Cardiac fibroblast (primary cell): ENCODE measurements around the gene TMEM45A.

Source experiments
- DNase-seq, 2 donors: peaks; one replicate each; pipeline versions ENCODE4 v3.0.0 to v3.0.0-alpha.2; 2010; ENCODE audit warnings: low read depth in 2 of 2
- H3K4me3 ChIP-seq, 2 donors: replicated peaks in 1 of 2; 1 replicate in 1 of 2; 2 replicates in 1 of 2; pipeline ENCODE4 v1.5.1; 2011; ENCODE audit warnings: low read depth in 2 of 2, low read length in 2 of 2, mild to moderate bottlenecking in 2 of 2, moderate library complexity in 1 of 2
- CTCF ChIP-seq: IDR thresholded peaks from one replicate; pipeline ENCODE4 v1.5.1; 2011; ENCODE audit warnings: low read depth, mild to moderate bottlenecking, low read length, inconsistent platforms

Gene TMEM45A

GRCh38 chr3:100483529-100483928 lies 8.9 kb upstream of the TMEM45A start:
- TF ChIP-seq CTCF: no peak
- no peak overlapping the region for H3K4me3 ChIP-seq
- no peak for DNase-seq

- TF ChIP-seq CTCF: no peak
- peak in 1 of 2 donors; percentile 38 for DNase-seq
- no peak overlapping the region for H3K4me3 ChIP-seq
Observed at GRCh38 chr3:100486808-100487207, 5.6 kb upstream of the TMEM45A start.

DNA sequence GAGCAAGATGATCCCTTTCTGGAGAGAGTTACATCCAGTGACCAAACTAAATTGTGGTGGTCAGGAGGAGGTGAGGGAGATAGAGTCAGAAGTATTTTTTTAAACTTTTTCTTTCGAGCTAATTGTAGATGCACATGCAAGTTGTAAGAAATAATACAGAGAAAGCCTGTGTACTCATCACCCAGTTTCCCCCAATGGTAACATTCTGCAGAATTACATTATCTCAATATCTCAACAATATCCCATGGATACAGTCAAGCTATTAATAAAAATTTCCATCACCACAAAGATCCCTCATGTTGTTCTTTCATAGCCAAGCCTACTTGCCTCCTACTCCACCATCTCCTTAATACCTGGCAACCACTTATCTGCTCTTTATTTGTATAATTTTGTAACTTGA lies 3.3 kb upstream of the TMEM45A start:
- TF ChIP-seq CTCF: no peak
- no peak for DNase-seq
- H3K4me3 ChIP-seq: no peak overlapping the region

DNA sequence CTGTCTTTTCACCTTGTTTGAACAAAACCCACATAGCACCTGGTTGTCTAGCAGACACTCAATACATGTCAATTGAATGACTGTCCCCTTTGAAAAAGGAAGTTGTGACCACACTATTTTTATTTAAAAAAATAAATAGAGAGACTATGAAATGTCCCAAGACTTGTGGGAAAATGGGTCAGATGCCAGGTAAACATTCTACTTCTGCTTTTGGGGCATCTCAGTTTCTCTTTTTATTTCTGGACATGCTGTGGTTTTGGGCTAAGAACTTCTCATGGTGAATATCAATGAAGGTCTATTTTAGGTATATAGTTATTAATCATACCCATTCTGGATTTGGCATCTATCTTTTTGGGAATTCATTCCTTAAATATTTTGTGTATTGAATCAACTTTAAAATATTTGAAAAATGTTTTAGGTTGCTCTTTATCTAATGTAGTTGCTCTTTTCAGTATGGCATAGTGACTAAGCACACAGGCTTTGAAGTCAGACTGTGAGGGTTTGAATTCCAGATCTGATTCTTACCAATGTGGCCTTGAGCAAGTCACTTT lies 4.4 kb downstream of the TMEM45A start:
- peak; percentile 69 to 87 for DNase-seq
- TF ChIP-seq CTCF: no peak
- H3K4me3 ChIP-seq: no peak overlapping the region

DNA sequence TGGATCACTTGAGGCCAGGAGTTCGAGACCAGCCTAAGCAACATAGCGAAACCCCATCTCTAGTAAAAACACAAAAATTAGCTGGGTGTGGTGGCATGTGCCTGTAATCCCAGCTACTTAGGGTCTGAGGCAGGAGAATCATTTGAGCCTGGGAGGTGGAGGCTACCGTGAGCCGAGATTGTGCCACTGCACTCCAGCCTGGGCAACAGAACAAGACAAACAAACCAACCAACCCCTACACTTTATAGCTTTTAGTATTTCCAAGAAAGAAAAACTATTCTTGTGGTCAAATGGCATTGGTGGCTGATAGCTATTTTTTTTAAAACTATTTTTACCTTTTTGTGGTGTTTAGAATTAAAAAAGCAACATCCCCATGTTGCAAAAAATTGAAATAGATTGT lies 7.2 kb downstream of the TMEM45A start:
- no peak for TF ChIP-seq CTCF
- no peak overlapping the region for H3K4me3 ChIP-seq
- no peak for DNase-seq

DNA sequence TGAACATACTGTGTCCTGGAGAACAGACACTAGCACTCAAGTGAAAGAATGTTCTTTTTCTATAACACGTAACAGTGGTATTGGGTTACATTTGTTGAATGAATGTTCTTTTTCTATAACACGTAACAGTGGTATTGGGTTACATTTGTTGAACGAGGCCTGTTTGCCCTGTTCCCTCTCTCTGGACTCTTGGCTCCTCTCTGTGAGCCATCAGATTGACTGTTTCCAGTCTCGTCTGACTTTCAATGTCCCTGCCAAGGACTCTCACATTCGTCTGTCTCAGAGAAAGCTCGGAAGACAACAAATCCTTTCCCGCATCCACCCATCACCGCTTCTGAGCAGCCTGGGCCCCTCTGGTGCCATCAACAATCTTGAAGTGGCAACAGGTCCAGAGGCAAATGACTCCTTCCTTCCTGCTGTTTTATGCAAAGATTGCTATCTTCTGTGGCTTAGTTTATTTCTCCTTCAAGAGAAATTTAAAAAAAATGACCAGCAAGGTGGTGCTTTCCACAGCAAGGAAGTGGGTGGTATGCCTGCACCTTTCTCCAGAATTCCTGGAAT lies 8.0 kb downstream of the TMEM45A start:
- H3K4me3 ChIP-seq: no peak overlapping the region
- DNase-seq: no peak

More for the DNA sequence above, 8.0 kb downstream of the TMEM45A start:
- no peak for TF ChIP-seq CTCF
